Natural killer cell (primary cell): Measurements from ENCODE around the gene PDE4D. TPM values are rescaled to one million over a fixed set of nuclear protein-coding genes. Genes with fewer than 3 reads are reported as not detected.

Experiments used
- ATAC-seq, 3 donors: fragments of 150-1000 bp in 2 of 3; fragments of 200-7000 bp in 1 of 3; cut with Tn5 transposase; 1 replicate in 1 of 3; 2 replicates in 2 of 3; pipeline ENCODE4 v1.10.0; 2021; ENCODE audit warnings: mild to moderate bottlenecking in 2 of 3, moderate library complexity in 2 of 3
- DNase-seq, 2 donors: peaks; one replicate each; pipeline versions ENCODE4 v3.0.0 to v3.0.0-alpha.2; 2013 to 2021; ENCODE audit warnings: mixed read lengths in 1 of 2
- H3K27ac ChIP-seq: one replicate; pipeline ENCODE4 v1.5.1; 2013; ENCODE audit warnings: mild to moderate bottlenecking, low read length
- H3K27me3 ChIP-seq: one replicate; pipeline ENCODE4 v1.6.1; 2013; ENCODE audit warnings: low read length; ENCODE audit not compliant: control insufficient read depth, insufficient read depth
- H3K36me3 ChIP-seq: one replicate; pipeline ENCODE4 v1.6.1; 2013; ENCODE audit warnings: low read length; ENCODE audit not compliant: control insufficient read depth, insufficient read depth
- H3K4me1 ChIP-seq: one replicate; pipeline ENCODE4 v1.6.1; 2013; ENCODE audit warnings: low read length; ENCODE audit not compliant: control insufficient read depth, insufficient read depth
- H3K4me3 ChIP-seq: one replicate; pipeline ENCODE4 v1.5.1; 2013; ENCODE audit warnings: low read length
- H3K9me3 ChIP-seq: one replicate; pipeline ENCODE4 v1.6.1; 2013; ENCODE audit warnings: low read length; ENCODE audit not compliant: control insufficient read depth, insufficient read depth
- H3K27ac Mint-ChIP-seq, 2 donors: one replicate each; pipeline ENCODE4 v1.8.0; 2022; ENCODE audit warnings: mild to moderate bottlenecking in 2 of 2, mixed read lengths in 2 of 2, moderate library complexity in 1 of 2
- H3K27me3 Mint-ChIP-seq, 2 donors: one replicate each; pipeline ENCODE4 v1.8.0; 2022; ENCODE audit warnings: low read depth in 2 of 2, mixed read lengths in 2 of 2
- H3K36me3 Mint-ChIP-seq: one replicate; pipeline ENCODE4 v1.8.0; 2022; ENCODE audit warnings: mixed read lengths
- H3K4me1 Mint-ChIP-seq, 2 donors: one replicate each; pipeline ENCODE4 v1.8.0; 2022; ENCODE audit warnings: mixed read lengths in 2 of 2
- H3K4me3 Mint-ChIP-seq: one replicate; pipeline ENCODE4 v1.8.0; 2022; ENCODE audit warnings: mild to moderate bottlenecking, moderate library complexity, mixed read lengths
- H3K9me3 Mint-ChIP-seq, 2 donors: one replicate each; pipeline ENCODE4 v1.8.0; 2022; ENCODE audit warnings: mixed read lengths in 2 of 2
- WGBS: methylation state at CpG from one replicate; pipeline ENCODE4 v1.1.7; 2013; ENCODE audit warnings: missing lambda C conversion rate; ENCODE audit not compliant: insufficient coverage; 5-methylcytosine and 5-hydroxymethylcytosine counted together
- intact Hi-C: fragments of 100-400 bp; cut with micrococcal nuclease; formaldehyde crosslinking; loops from one replicate; pipeline ENCODE4 v1.14.2; 2022
- total RNA-seq, 4 donors: library from RNA; stranded (reverse); fragments of 120-200 nt in 1 of 4; gene quantifications; one replicate each; pipeline versions ENCODE4 v1.2.3 to v1.2.4, GENCODE V29; 2013 to 2022
- TF ChIP-seq, protein P1 (sequence below): fragments of 200-600 bp; IDR thresholded peaks from one replicate; pipeline ENCODE4 v1.8.0; 2022; ENCODE audit warnings: antibody characterized with exemption

Gene PDE4D
- total RNA-seq, 3 donors from 2014 or later (not counting 1 experiment from before 2014, with no cell fraction given), result 109 to 170 (median 116) TPM

- TF ChIP-seq, protein P1, sequence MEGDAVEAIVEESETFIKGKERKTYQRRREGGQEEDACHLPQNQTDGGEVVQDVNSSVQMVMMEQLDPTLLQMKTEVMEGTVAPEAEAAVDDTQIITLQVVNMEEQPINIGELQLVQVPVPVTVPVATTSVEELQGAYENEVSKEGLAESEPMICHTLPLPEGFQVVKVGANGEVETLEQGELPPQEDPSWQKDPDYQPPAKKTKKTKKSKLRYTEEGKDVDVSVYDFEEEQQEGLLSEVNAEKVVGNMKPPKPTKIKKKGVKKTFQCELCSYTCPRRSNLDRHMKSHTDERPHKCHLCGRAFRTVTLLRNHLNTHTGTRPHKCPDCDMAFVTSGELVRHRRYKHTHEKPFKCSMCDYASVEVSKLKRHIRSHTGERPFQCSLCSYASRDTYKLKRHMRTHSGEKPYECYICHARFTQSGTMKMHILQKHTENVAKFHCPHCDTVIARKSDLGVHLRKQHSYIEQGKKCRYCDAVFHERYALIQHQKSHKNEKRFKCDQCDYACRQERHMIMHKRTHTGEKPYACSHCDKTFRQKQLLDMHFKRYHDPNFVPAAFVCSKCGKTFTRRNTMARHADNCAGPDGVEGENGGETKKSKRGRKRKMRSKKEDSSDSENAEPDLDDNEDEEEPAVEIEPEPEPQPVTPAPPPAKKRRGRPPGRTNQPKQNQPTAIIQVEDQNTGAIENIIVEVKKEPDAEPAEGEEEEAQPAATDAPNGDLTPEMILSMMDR, result no peak
- Mint-ChIP-seq H3K4me3 (no peak overlapping the region), H3K9me3 (no peaks in the 10 kb centered on the region), H3K36me3 (no peaks in the 10 kb centered on the region), H3K27me3 (no peaks in the 10 kb centered on the region), H3K27ac (no peak overlapping the region), H3K4me1 (peaks cover 0 to 9% of the 10 kb centered on the region in 2 donors)
- intact Hi-C loops, result no loop called here
- Histone ChIP-seq H3K36me3 (no peaks in the 10 kb centered on the region), H3K4me3 (no peak overlapping the region), H3K27ac (no peak overlapping the region), H3K9me3 (no peaks in the 10 kb centered on the region), H3K4me1 (no peaks in the 10 kb centered on the region), H3K27me3 (no peaks in the 10 kb centered on the region)
- WGBS, result 85% methylated on average over 2 of the region's 2 CpGs
- DNase-seq, result no peak
- no peak for ATAC-seq
Observed at GRCh38 chr5:59180515-59180914, 713.0 kb downstream of the PDE4D start.

- ATAC-seq (no peak), DNase-seq (no peak)
- 67% methylated on average over 1 of the region's 2 CpGs for WGBS
- Histone ChIP-seq H3K9me3 (no peaks in the 10 kb centered on the region), H3K27ac (no peak overlapping the region), H3K4me1 (no peaks in the 10 kb centered on the region), H3K36me3 (no peaks in the 10 kb centered on the region), H3K27me3 (no peaks in the 10 kb centered on the region), H3K4me3 (no peak overlapping the region)
- Mint-ChIP-seq H3K9me3 (no peaks in the 10 kb centered on the region), H3K4me3 (no peak overlapping the region), H3K27me3 (no peaks in the 10 kb centered on the region), H3K27ac (no peak overlapping the region), H3K36me3 (no peaks in the 10 kb centered on the region), H3K4me1 (peaks cover 0 to 9% of the 10 kb centered on the region in 2 donors)
- intact Hi-C loops, result no loop called here
- TF ChIP-seq, protein P1, result no peak
Observed at GRCh38 chr5:59179704-59180103, 713.8 kb downstream of the PDE4D start.

DNA sequence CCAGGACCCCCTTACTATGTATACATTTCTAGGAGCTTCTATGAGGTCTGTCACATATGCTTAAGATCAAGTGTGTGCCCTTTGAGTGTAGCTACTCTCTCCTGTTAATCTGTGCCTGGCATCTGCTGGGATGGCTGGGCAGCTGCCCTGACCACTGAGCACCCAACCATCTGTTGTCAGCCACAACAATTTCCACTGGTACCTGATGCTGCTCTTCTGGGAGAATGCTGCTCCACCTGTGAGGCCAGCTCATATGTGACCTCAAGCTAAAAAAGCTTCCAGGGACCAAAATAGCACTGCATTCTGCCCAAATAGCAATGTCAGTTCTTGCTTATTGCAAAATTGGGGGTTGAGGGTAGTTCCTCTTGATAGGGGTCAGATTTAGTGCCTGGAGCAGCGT, 715.0 kb downstream of the PDE4D start:
- H3K9me3 Mint-ChIP-seq, result no peaks in the 10 kb centered on the region
- H3K4me1 ChIP-seq, result no peaks in the 10 kb centered on the region
- H3K27me3 ChIP-seq, result no peaks in the 10 kb centered on the region
- no peak overlapping the region for H3K4me3 Mint-ChIP-seq
- H3K36me3 Mint-ChIP-seq, result no peaks in the 10 kb centered on the region
- no peak overlapping the region for H3K4me3 ChIP-seq
- no peaks in the 10 kb centered on the region for H3K27me3 Mint-ChIP-seq
- H3K36me3 ChIP-seq, result no peaks in the 10 kb centered on the region
- no peaks in the 10 kb centered on the region for H3K9me3 ChIP-seq
- WGBS, result 94% methylated on average over 1 of the region's 1 CpG
- intact Hi-C loops, result no loop called here
- H3K27ac Mint-ChIP-seq, result peak overlapping the region in 1 of 2 donors; percentile 49
- DNase-seq (no peak), ATAC-seq (no peak)
- TF ChIP-seq, protein P1, result no peak
- H3K4me1 Mint-ChIP-seq, result peaks cover 4 to 9% of the 10 kb centered on the region in 2 donors
- no peak overlapping the region for H3K27ac ChIP-seq

DNA sequence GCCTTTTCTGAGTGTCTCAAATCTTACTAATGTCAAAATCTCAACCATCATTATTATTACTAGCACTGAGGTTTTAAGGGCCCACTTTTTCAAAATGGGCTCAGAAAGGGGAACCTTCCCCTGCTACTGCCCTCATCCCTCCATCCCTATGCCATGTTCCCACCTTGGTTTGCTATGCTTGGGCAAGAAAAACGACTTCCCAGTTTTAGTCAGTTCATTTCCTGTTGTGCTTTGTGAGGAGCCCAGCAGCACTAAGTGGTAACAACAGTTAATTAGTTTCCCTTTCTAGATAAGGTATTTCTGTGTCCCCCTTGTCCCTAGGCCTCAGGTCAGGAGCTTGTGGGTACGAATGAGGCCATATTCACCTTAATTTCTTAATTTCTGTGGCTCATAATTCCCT, 715.5 kb downstream of the PDE4D start:
- Histone ChIP-seq H3K4me1 (no peaks in the 10 kb centered on the region), H3K36me3 (no peaks in the 10 kb centered on the region), H3K4me3 (no peak overlapping the region), H3K27me3 (no peaks in the 10 kb centered on the region), H3K27ac (no peak overlapping the region), H3K9me3 (no peaks in the 10 kb centered on the region)
- Mint-ChIP-seq H3K9me3 (no peaks in the 10 kb centered on the region), H3K36me3 (no peaks in the 10 kb centered on the region), H3K4me1 (peaks cover 4 to 9% of the 10 kb centered on the region in 2 donors), H3K27ac (peak overlapping the region in 1 of 2 donors; percentile 49), H3K27me3 (no peaks in the 10 kb centered on the region), H3K4me3 (no peak overlapping the region)
- no peak for DNase-seq
- intact Hi-C loops, result no loop called here
- WGBS, result 27% methylated on average over 2 of the region's 2 CpGs
- no peak for ATAC-seq
- TF ChIP-seq, protein P1, result no peak
